Neural cell (in vitro differentiated cells): Measurements from ENCODE around the gene WDR33.

Experiments
- CTCF ChIP-seq: fragments of 450-650 bp; IDR thresholded peaks from 2 replicates; pipeline ENCODE4 v1.5.1; 2014; ENCODE audit warnings: antibody characterized with exemption, mild to moderate bottlenecking, moderate library complexity; ENCODE audit not compliant: poor library complexity, severe bottlenecking
- EZH2 ChIP-seq: fragments of 200-600, 300-800 bp; shearing (Covaris generic), sonication (generic); IDR thresholded peaks from 2 replicates; pipeline ENCODE4 v1.6.1; 2014; ENCODE audit warnings: antibody characterized with exemption, low read length, borderline replicate concordance, mild to moderate bottlenecking; ENCODE audit not compliant: insufficient read depth, poor library complexity, severe bottlenecking
- POLR2AphosphoS5 ChIP-seq: IDR thresholded peaks from 2 replicates; pipeline ENCODE4 v1.6.1; 2012
- RAD21 ChIP-seq: fragments of 450-650 bp; conservative IDR thresholded peaks from 2 replicates; pipeline ENCODE4 v1.6.1; 2014; ENCODE audit warnings: antibody characterized with exemption, mild to moderate bottlenecking, moderate library complexity
- TAF1 ChIP-seq: IDR thresholded peaks from 2 replicates; pipeline ENCODE4 v1.6.1; 2012; ENCODE audit warnings: low read depth

DNA sequence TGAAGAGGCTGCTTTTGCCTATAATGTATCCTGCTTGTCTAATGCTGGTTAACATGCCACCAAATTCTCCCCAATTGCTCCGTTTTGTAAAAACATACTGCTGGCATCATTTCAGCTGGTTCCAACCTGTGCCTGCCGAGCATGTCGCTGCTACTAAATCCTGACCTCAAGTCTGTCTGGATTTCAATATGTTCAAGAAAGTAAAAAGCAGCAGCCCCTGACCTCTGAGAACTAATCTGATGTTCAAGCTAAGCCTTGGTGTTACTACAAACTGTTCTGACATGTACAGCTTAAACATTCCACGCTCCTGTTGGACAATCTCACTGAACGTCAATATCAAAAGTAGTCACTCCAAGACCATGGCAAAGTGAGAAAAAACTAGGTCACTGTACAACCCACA lies 63.4 kb downstream of the WDR33 start:
- TF ChIP-seq RAD21 (no peak), TAF1 (no peak), CTCF (no peak), POLR2AphosphoS5 (no peak), EZH2 (no peak)
